SK-N-SH treated with all-trans-retinoic acid at 6 μM for 48 hours (cell line): ENCODE results near the gene PRF1.

ENCODE experiments used
- ATAC-seq: fragments of 200-7000 bp; cut with Tn5 transposase; 3 replicates; pipeline ENCODE4 v1.9.1; 2020; ENCODE audit warnings: mild to moderate bottlenecking, moderate library complexity
- ARNTL ChIP-seq: fragments of 450-650 bp; formaldehyde crosslinking; IDR thresholded peaks from 2 replicates; pipeline ENCODE4 v1.5.0; 2020; ENCODE audit warnings: low read depth, mild to moderate bottlenecking, moderate library complexity, borderline replicate concordance
- BACH2 ChIP-seq: fragments of 250-450 bp; sonication (Bioruptor Pico); IDR thresholded peaks from 2 replicates; pipeline ENCODE4 v1.9.0; 2021; ENCODE audit warnings: mild to moderate bottlenecking, borderline replicate concordance
- CSDC2 ChIP-seq: fragments of 250-450 bp; sonication (Bioruptor Pico); IDR thresholded peaks from 2 replicates; pipeline ENCODE4 v1.5.0; 2020; ENCODE audit warnings: mild to moderate bottlenecking, moderate library complexity
- ESRRG ChIP-seq: fragments of 250-450 bp; sonication (Bioruptor Pico); IDR thresholded peaks from 2 replicates; pipeline ENCODE4 v1.6.1; 2021; ENCODE audit warnings: mild to moderate bottlenecking
- GLIS3 ChIP-seq: fragments of 250-450 bp; sonication (Bioruptor Pico); IDR thresholded peaks from 2 replicates; pipeline ENCODE4 v1.5.0; 2020; ENCODE audit warnings: mild to moderate bottlenecking, moderate library complexity
- ISL1 ChIP-seq: fragments of 250-450 bp; sonication (Bioruptor Pico); IDR thresholded peaks from 2 replicates; pipeline ENCODE4 v2.1.2; 2022; ENCODE audit warnings: mild to moderate bottlenecking, moderate library complexity
- OSR1 ChIP-seq: fragments of 250-450 bp; sonication (Bioruptor Pico); IDR thresholded peaks from 2 replicates; pipeline ENCODE4 v1.8.0; 2022; ENCODE audit warnings: moderate library complexity, mild to moderate bottlenecking, inconsistent platforms
- PPARA ChIP-seq: fragments of 250-450 bp; sonication (Bioruptor Pico); IDR thresholded peaks from 2 replicates; pipeline ENCODE4 v1.5.0; 2020; ENCODE audit warnings: mild to moderate bottlenecking, borderline replicate concordance
- RARB ChIP-seq: fragments of 250-450 bp; sonication (Bioruptor Pico); IDR thresholded peaks from 2 replicates; pipeline ENCODE4 v1.8.0; 2021; ENCODE audit warnings: mild to moderate bottlenecking, moderate library complexity
- SNAI2 ChIP-seq: fragments of 250-450 bp; sonication (Bioruptor Pico); IDR thresholded peaks from 2 replicates; pipeline ENCODE4 v1.5.0; 2020; ENCODE audit warnings: mild to moderate bottlenecking, moderate library complexity
- TCF4 ChIP-seq: fragments of 250-450 bp; sonication (Bioruptor Pico); IDR thresholded peaks from 2 replicates; pipeline ENCODE4 v1.8.0; 2021; ENCODE audit warnings: mild to moderate bottlenecking, moderate library complexity, borderline replicate concordance
- TOX ChIP-seq: fragments of 250-450 bp; sonication (Bioruptor Pico); IDR thresholded peaks from 2 replicates; pipeline ENCODE4 v1.8.0; 2021; ENCODE audit warnings: mild to moderate bottlenecking, moderate library complexity, borderline replicate concordance
- ZC3H10 ChIP-seq: fragments of 250-450 bp; sonication (Bioruptor Pico); IDR thresholded peaks from 2 replicates; pipeline ENCODE4 v1.5.1; 2021; ENCODE audit warnings: mild to moderate bottlenecking, moderate library complexity
- ZFP3 ChIP-seq: fragments of 250-450 bp; sonication (Bioruptor Pico); IDR thresholded peaks from 2 replicates; pipeline ENCODE4 v1.5.0; 2020; ENCODE audit warnings: mild to moderate bottlenecking, moderate library complexity
- ZNF565 ChIP-seq: fragments of 450-650 bp; formaldehyde crosslinking; conservative IDR thresholded peaks from 2 replicates; pipeline ENCODE4 v1.5.0; 2020; ENCODE audit warnings: low read depth, mild to moderate bottlenecking, moderate library complexity
- ZNF70 ChIP-seq: fragments of 450-650 bp; formaldehyde crosslinking; IDR thresholded peaks from 2 replicates; pipeline ENCODE4 v1.5.0; 2020; ENCODE audit warnings: mild to moderate bottlenecking, moderate library complexity
- ZNF8 ChIP-seq: fragments of 450-650 bp; formaldehyde crosslinking; IDR thresholded peaks from 2 replicates; pipeline ENCODE4 v1.5.0; 2020; ENCODE audit warnings: mild to moderate bottlenecking, moderate library complexity
- TF ChIP-seq, protein P1 (sequence below): fragments of 250-450 bp; sonication (Bioruptor Pico); IDR thresholded peaks from 2 replicates; pipeline ENCODE4 v1.5.0; 2020; ENCODE audit warnings: mild to moderate bottlenecking, moderate library complexity
- TF ChIP-seq, protein P2 (sequence below): fragments of 250-450 bp; sonication (Bioruptor Pico); IDR thresholded peaks from 2 replicates; pipeline ENCODE4 v1.8.0; 2021; ENCODE audit warnings: low read depth, mild to moderate bottlenecking, moderate library complexity, borderline replicate concordance
- TF ChIP-seq, protein P3 (sequence below): fragments of 250-450 bp; sonication (Bioruptor Pico); IDR thresholded peaks from 2 replicates; pipeline ENCODE4 v1.8.0; 2020; ENCODE audit warnings: mild to moderate bottlenecking, moderate library complexity, borderline replicate concordance

The PRF1 gene

DNA sequence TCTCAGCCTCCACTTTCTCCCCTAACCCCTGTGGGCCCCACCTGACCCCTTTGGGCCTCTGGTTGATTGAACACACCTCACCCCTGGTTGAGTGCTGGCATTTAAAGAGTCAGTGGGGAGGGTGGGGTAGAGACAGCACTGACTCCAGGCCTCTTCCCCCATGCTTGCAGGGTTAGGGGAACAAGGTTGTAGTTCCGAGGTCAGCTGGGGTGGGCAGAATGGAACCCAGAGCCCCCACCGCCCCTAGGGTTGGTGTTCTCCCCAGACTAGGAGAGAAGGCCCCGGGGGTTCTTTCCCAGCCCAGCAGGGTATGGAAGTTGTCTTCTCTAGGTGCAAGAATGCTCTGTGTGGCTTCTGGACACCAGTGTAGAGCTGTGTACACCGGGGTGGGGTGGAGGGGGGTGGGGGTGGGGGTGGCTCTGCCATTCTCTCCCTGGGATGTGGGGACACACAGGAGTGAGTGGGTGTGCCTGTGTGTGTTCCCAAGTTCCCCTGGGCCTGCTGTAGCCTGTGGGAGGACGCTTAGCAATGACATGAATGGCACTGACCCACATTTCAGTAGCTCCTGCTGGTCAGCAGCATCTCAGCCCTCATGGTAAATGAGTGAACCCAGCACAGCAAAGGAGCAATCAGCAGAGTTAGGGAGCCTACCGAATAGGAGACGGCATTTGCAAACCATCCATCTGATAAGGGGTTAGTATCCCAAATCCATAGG is 33.6 kb downstream of the PRF1 start (continued):
- TF ChIP-seq, protein P1, sequence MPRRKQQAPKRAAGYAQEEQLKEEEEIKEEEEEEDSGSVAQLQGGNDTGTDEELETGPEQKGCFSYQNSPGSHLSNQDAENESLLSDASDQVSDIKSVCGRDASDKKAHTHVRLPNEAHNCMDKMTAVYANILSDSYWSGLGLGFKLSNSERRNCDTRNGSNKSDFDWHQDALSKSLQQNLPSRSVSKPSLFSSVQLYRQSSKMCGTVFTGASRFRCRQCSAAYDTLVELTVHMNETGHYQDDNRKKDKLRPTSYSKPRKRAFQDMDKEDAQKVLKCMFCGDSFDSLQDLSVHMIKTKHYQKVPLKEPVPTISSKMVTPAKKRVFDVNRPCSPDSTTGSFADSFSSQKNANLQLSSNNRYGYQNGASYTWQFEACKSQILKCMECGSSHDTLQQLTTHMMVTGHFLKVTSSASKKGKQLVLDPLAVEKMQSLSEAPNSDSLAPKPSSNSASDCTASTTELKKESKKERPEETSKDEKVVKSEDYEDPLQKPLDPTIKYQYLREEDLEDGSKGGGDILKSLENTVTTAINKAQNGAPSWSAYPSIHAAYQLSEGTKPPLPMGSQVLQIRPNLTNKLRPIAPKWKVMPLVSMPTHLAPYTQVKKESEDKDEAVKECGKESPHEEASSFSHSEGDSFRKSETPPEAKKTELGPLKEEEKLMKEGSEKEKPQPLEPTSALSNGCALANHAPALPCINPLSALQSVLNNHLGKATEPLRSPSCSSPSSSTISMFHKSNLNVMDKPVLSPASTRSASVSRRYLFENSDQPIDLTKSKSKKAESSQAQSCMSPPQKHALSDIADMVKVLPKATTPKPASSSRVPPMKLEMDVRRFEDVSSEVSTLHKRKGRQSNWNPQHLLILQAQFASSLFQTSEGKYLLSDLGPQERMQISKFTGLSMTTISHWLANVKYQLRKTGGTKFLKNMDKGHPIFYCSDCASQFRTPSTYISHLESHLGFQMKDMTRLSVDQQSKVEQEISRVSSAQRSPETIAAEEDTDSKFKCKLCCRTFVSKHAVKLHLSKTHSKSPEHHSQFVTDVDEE (CRISPR knock-in tag) = no peak
- TF ChIP-seq ZNF8 = no peak
- no peak for TF ChIP-seq ZFP3 (CRISPR knock-in tag)
- TF ChIP-seq ARNTL = no peak
- no peak for TF ChIP-seq ZC3H10
- no peak for TF ChIP-seq TOX
- TF ChIP-seq TCF4 = no peak
- no peak for TF ChIP-seq OSR1 (CRISPR knock-in tag)
- TF ChIP-seq, protein P2, sequence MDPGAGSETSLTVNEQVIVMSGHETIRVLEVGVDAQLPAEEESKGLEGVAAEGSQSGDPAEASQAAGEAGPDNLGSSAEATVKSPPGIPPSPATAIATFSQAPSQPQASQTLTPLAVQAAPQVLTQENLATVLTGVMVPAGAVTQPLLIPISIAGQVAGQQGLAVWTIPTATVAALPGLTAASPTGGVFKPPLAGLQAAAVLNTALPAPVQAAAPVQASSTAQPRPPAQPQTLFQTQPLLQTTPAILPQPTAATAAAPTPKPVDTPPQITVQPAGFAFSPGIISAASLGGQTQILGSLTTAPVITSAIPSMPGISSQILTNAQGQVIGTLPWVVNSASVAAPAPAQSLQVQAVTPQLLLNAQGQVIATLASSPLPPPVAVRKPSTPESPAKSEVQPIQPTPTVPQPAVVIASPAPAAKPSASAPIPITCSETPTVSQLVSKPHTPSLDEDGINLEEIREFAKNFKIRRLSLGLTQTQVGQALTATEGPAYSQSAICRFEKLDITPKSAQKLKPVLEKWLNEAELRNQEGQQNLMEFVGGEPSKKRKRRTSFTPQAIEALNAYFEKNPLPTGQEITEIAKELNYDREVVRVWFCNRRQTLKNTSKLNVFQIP = no peak
- no peak for TF ChIP-seq ISL1 (CRISPR knock-in tag)
- no peak for TF ChIP-seq SNAI2 (CRISPR knock-in tag)
- TF ChIP-seq RARB (CRISPR knock-in tag) = no peak
- no peak for TF ChIP-seq ZNF565 (CRISPR knock-in tag)

DNA sequence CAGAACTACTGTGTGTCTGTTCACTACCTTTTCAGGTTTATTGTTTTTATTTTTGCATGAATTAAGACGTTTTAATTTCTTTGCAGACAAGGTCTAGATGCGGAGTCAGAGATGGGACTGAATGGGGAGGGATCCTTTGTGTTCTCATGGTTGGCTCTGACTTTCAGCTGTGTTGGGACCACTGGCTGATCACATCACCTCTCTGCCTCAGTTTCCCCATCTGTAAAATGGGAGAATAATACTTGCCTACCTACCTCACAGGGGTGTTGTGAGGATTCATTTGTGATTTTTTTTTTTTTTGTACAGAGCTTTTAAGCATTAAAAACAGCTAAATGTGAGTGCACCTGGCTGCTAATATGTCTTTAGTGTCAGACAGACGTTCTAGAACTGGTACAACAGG is 34.4 kb downstream of the PRF1 start:
- ATAC-seq = no peak
- no peak for TF ChIP-seq ZNF8
- TF ChIP-seq, all 23 proteins: peak for 0

DNA sequence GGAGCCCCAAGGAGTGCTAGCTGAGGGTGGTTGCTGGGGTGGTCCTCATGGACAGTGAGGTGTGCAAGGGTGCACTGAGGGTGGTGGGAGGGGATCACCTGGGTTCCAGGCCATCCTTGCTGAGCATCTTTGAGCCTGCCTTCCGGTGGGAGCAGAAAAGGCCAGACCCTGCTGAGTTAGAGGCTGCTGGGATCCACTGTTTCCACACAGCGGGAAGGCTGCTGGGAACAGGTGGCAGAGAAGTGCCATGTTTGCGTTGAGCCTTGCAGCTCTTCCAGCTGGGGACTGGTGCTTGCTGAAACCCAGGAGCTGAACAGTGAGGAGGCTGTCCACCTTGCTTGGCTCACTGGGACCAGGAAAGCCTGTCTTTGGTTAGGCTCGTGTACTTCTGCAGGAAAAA is 34.9 kb downstream of the PRF1 start:
- TF ChIP-seq ZFP3 (CRISPR knock-in tag) (no peak), ESRRG (no peak), ZNF70 (CRISPR knock-in tag) (no peak), RARB (CRISPR knock-in tag) (no peak), ZNF8 (no peak), TCF4 (no peak), SNAI2 (CRISPR knock-in tag) (no peak), PPARA (no peak), CSDC2 (CRISPR knock-in tag) (no peak), ZC3H10 (no peak), ZNF565 (CRISPR knock-in tag) (no peak), ISL1 (CRISPR knock-in tag) (no peak), ARNTL (no peak), GLIS3 (CRISPR knock-in tag) (no peak), BACH2 (no peak), TOX (no peak)
- TF ChIP-seq, protein P2 = no peak
- TF ChIP-seq, protein P1 (CRISPR knock-in tag) = no peak
- TF ChIP-seq, protein P3, sequence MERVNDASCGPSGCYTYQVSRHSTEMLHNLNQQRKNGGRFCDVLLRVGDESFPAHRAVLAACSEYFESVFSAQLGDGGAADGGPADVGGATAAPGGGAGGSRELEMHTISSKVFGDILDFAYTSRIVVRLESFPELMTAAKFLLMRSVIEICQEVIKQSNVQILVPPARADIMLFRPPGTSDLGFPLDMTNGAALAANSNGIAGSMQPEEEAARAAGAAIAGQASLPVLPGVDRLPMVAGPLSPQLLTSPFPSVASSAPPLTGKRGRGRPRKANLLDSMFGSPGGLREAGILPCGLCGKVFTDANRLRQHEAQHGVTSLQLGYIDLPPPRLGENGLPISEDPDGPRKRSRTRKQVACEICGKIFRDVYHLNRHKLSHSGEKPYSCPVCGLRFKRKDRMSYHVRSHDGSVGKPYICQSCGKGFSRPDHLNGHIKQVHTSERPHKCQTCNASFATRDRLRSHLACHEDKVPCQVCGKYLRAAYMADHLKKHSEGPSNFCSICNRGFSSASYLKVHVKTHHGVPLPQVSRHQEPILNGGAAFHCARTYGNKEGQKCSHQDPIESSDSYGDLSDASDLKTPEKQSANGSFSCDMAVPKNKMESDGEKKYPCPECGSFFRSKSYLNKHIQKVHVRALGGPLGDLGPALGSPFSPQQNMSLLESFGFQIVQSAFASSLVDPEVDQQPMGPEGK (CRISPR knock-in tag) = no peak

More for the DNA sequence above, 34.9 kb downstream of the PRF1 start:
- no peak for ATAC-seq
